Gastroesophageal sphincter (tissue), 4 donors: ENCODE results near the gene PARK7. TPM values are rescaled to one million over a fixed set of nuclear protein-coding genes. Genes with fewer than 3 reads are reported as not detected.
"Not testable (repeated sequence)": the region's sequence is repeated elsewhere in the genome, so short reads cannot be mapped to it uniquely, and the experiment has no call there.

Source experiments
- ATAC-seq: fragments of 150-250 bp; one replicate; pipeline ENCODE4 v1.9.1; 2016; ENCODE audit warnings: mild to moderate bottlenecking, moderate library complexity
- H3K27ac ChIP-seq, 4 donors: fragments of 200-600 bp; sonication (generic) in 3 of 4; 1 replicate in 3 of 4; 2 replicates in 1 of 4; pipeline ENCODE4 v1.5.1; 2016 to 2019
- H3K27me3 ChIP-seq: fragments of 200-600 bp; sonication (generic); one replicate; pipeline ENCODE4 v1.5.1; 2019
- H3K36me3 ChIP-seq, 2 donors: fragments of 200-600 bp; sonication (generic); one replicate each; pipeline ENCODE4 v1.5.1; 2019; ENCODE audit warnings: control low read depth in 1 of 2
- H3K4me1 ChIP-seq, 3 donors: fragments of 200-600 bp; sonication (generic); 1 replicate in 2 of 3; 2 replicates in 1 of 3; pipeline ENCODE4 v1.5.1; 2016 to 2019; ENCODE audit warnings: control low read depth in 2 of 3
- H3K4me3 ChIP-seq, 2 donors: fragments of 200-600 bp; sonication (generic); one replicate each; pipeline ENCODE4 v1.5.1; 2019; ENCODE audit warnings: mild to moderate bottlenecking in 1 of 2, moderate library complexity in 1 of 2
- H3K9me3 ChIP-seq, 3 donors: fragments of 200-600 bp; sonication (generic); one replicate each; pipeline ENCODE4 v1.5.1; 2017 to 2019; ENCODE audit warnings: control low read depth in 2 of 3
- CTCF ChIP-seq, 4 experiments: fragments of 200-600 bp in 2 of 4; fragments of 450-650 bp in 2 of 4; sonication (generic) in 1 of 4; IDR thresholded peaks; one replicate each; pipeline ENCODE4 v1.5.1; 2017 to 2019; ENCODE audit warnings: antibody characterized with exemption in 4 of 4, mild to moderate bottlenecking in 2 of 4, moderate library complexity in 2 of 4
- EP300 ChIP-seq: sonication (generic); formaldehyde crosslinking; IDR thresholded peaks from one replicate; pipeline ENCODE4 v1.6.1; 2017; ENCODE audit warnings: antibody characterized with exemption, mild to moderate bottlenecking
- POLR2A ChIP-seq, 2 donors: fragments of 450-650 bp; IDR thresholded peaks; one replicate each; pipeline ENCODE4 v1.6.1; 2017; ENCODE audit warnings: antibody characterized with exemption in 2 of 2, mild to moderate bottlenecking in 2 of 2, moderate library complexity in 1 of 2
- POLR2AphosphoS5 ChIP-seq: sonication (generic); formaldehyde crosslinking; IDR thresholded peaks from one replicate; pipeline ENCODE4 v1.6.1; 2017; ENCODE audit warnings: antibody characterized with exemption
- WGBS, 2 donors: methylation state at CpG; one replicate each; pipeline ENCODE4 v1.1.5; 2018; ENCODE audit warnings: low coverage in 1 of 2; 5-methylcytosine and 5-hydroxymethylcytosine counted together
- total RNA-seq, 4 donors: library from RNA; depleted of rRNA; stranded (reverse); fragments of >200 nt; gene quantifications; one replicate each; pipeline ENCODE4 v1.1.0, GENCODE V29; 2016

PARK7 gene
- total RNA-seq, 4 donors from 2014 or later, result 208 to 250 (median 224) TPM

GRCh38 chr1:7942214-7942921 lies 19.1 kb upstream of the PARK7 start:
- peaks cover 30% of the 10 kb centered on the region for H3K27me3 ChIP-seq
- WGBS, 2 donors, result 0 to 9% methylated on average over 1 to 25 of the region's 40 CpGs
- H3K27ac ChIP-seq, result peak overlapping the region in 3 of 4 donors; percentile 54 to 72 (median 59)
- peak overlapping the region; percentile 3 to 36 for H3K4me3 ChIP-seq
- no peaks in the 10 kb centered on the region for H3K9me3 ChIP-seq
- peak; percentile 77 for ATAC-seq
- H3K36me3 ChIP-seq, result no peaks in the 10 kb centered on the region
- peaks cover 0 to 15% (median 3%) of the 10 kb centered on the region in 3 donors for H3K4me1 ChIP-seq
- TF ChIP-seq CTCF (IDR thresholded peaks at IDR 0.05), result peak in 3 of 4 experiments; percentile 13 to 47 (median 42)
- no peak for TF ChIP-seq EP300

DNA sequence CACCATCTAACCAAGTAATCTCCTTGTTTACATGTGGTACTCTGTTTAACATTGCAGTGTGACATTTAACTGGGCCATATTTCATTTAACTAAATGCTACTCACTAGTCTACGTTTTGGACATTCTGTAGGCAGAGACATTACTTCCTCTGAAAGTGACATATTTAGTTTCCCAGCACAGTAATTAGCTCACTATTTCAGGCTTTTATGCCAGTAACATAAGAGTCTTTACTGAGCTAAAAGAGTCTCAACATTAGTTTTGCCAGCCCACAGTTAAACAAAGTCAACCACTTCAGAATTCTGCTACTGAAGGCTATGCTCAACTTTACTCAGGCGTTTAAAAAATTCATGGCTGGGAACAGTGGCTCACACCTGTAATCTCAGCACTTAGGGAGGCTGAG lies 18.3 kb upstream of the PARK7 start:
- TF ChIP-seq CTCF (IDR thresholded peaks at IDR 0.05) (no peak), EP300 (no peak), POLR2A (IDR thresholded peaks at IDR 0.05) (no peak), POLR2AphosphoS5 (peak; percentile 44)
- ATAC-seq, result no peak
- Histone ChIP-seq H3K27me3 (peaks cover 21% of the 10 kb centered on the region), H3K27ac (no peak overlapping the region), H3K36me3 (no peaks in the 10 kb centered on the region), H3K4me3 (no peak overlapping the region), H3K4me1 (peaks cover 0 to 15% (median 3%) of the 10 kb centered on the region in 3 donors), H3K9me3 (no peaks in the 10 kb centered on the region)
- WGBS, 2 donors, result 58 to 75% methylated on average over 1 to 2 of the region's 2 CpGs

GRCh38 chr1:7948960-7949359 lies 12.6 kb upstream of the PARK7 start:
- Histone ChIP-seq H3K4me1 (peaks cover 0 to 6% (median 0%) of the 10 kb centered on the region in 3 donors), H3K36me3 (no peaks in the 10 kb centered on the region), H3K27ac (no peak overlapping the region), H3K27me3 (no peaks in the 10 kb centered on the region), H3K4me3 (no peak overlapping the region), H3K9me3 (no peaks in the 10 kb centered on the region)
- WGBS, 2 donors, result 64 to 83% methylated on average over 3 to 4 of the region's 5 CpGs
- ATAC-seq, result no peak
- TF ChIP-seq CTCF (IDR thresholded peaks at IDR 0.05), result no peak
- TF ChIP-seq POLR2A (IDR thresholded peaks at IDR 0.05), result no peak
- TF ChIP-seq EP300, result no peak
- no peak for TF ChIP-seq POLR2AphosphoS5

GRCh38 chr1:7952791-7953190 lies 8.7 kb upstream of the PARK7 start:
- not testable (repeated sequence) for H3K4me3 ChIP-seq, H3K36me3 ChIP-seq, H3K27ac ChIP-seq, H3K9me3 ChIP-seq, H3K27me3 ChIP-seq, ATAC-seq
- no CpG with 5 or more reads among the region's 30 CpGs for WGBS, 2 donors
- peaks cover 0 to 13% (median 0%) of the 10 kb centered on the region in 3 donors for H3K4me1 ChIP-seq

- Histone ChIP-seq H3K9me3 (no peaks in the 10 kb centered on the region), H3K4me3 (peak overlapping the region; percentile 47 to 58), H3K27ac (peak overlapping the region; percentile 83 to 89 (median 88)), H3K4me1 (peaks cover 0 to 13% (median 0%) of the 10 kb centered on the region in 3 donors), H3K27me3 (no peaks in the 10 kb centered on the region), H3K36me3 (no peaks in the 10 kb centered on the region)
- WGBS, 2 donors, result 0 to 13% methylated on average over 8 to 13 of the region's 65 CpGs
- peak; percentile 99 for ATAC-seq
- no peak for TF ChIP-seq EP300
- no peak for TF ChIP-seq CTCF (IDR thresholded peaks at IDR 0.05)
- peak; percentile 69 to 70 for TF ChIP-seq POLR2A (IDR thresholded peaks at IDR 0.05)
- peak; percentile 80 for TF ChIP-seq POLR2AphosphoS5
Measured at GRCh38 chr1:7953850-7954609, 7.5 kb upstream of the PARK7 start.
